Mucosa of gallbladder (tissue), 1 donor: ENCODE data around the gene TMUB1. TPM values are rescaled to one million over a fixed set of nuclear protein-coding genes. Genes with fewer than 3 reads are reported as not detected.
A peak's percentile ranks its signal among the peaks of the same experiment; 100 is the strongest.
"Not testable (repeated sequence)": the region's sequence is repeated elsewhere in the genome, so short reads cannot be mapped to it uniquely, and the experiment has no call there.

Source experiments
- DNase-seq: peaks from one replicate; pipeline ENCODE4 v3.0.0-alpha.2; 2020; ENCODE audit warnings: low spot score
- total RNA-seq: library from RNA; stranded (reverse); gene quantifications from one replicate; pipeline ENCODE4 v1.2.1, GENCODE V29; 2021
- donor health status: DM: no; HTN: no; CAD: no.

TMUB1 gene
- total RNA-seq, 1 donor from 2014 or later: 69.1 TPM

- DNase-seq: no peak
These were observed 26.4 kb downstream of the TMUB1 start for GRCh38 chr7:151056666-151057505.

- DNase-seq: no peak
These were observed 27.0 kb downstream of the TMUB1 start for GRCh38 chr7:151056283-151056665.

- DNase-seq: no peak
These were observed 29.5 kb downstream of the TMUB1 start for GRCh38 chr7:151053751-151054150.

- no peak for DNase-seq
These were observed 30.2 kb downstream of the TMUB1 start for GRCh38 chr7:151053096-151053495.

GRCh38 chr7:151051108-151051507 lies 32.2 kb downstream of the TMUB1 start:
- peak; percentile 58 for DNase-seq

- no peak for DNase-seq
These were observed 34.3 kb downstream of the TMUB1 start for GRCh38 chr7:151048911-151049463.

- DNase-seq: no peak
These were observed 35.1 kb downstream of the TMUB1 start, which contains the start of gene ASIC3 for GRCh38 chr7:151047976-151048815. ASIC3 (plus strand) TSS chr7:151048531; CDS start chr7:151048886, 355 bp downstream.

GRCh38 chr7:151046603-151047573 lies 36.4 kb downstream of the TMUB1 start:
- no peak for DNase-seq

- no peak for DNase-seq
These were observed 37.3 kb downstream of the TMUB1 start for GRCh38 chr7:151045967-151046366.

- DNase-seq: no peak
These were observed 38.0 kb downstream of the TMUB1 start for GRCh38 chr7:151045262-151045661.

- no peak for DNase-seq
These were observed 39.3 kb downstream of the TMUB1 start for GRCh38 chr7:151043959-151044358.

GRCh38 chr7:151043449-151043848 lies 39.8 kb downstream of the TMUB1 start:
- not testable (repeated sequence) for DNase-seq

- DNase-seq: no peak
These were observed 42.5 kb downstream of the TMUB1 start for GRCh38 chr7:151040616-151041375.

- DNase-seq: no peak
These were observed 43.3 kb downstream of the TMUB1 start for GRCh38 chr7:151039850-151040548.

GRCh38 chr7:151038951-151039849 lies 44.1 kb downstream of the TMUB1 start:
- peak; percentile 73 for DNase-seq

GRCh38 chr7:151035902-151036301 lies 47.4 kb downstream of the TMUB1 start:
- no peak for DNase-seq

GRCh38 chr7:151035026-151035717 lies 48.1 kb downstream of the TMUB1 start:
- no peak for DNase-seq
